ENCODE data around the gene SPOPL.
"Not testable (repeated sequence)": the region's sequence is repeated elsewhere in the genome, so short reads cannot be mapped to it uniquely, and the experiment has no call there.

The SPOPL gene

DNA sequence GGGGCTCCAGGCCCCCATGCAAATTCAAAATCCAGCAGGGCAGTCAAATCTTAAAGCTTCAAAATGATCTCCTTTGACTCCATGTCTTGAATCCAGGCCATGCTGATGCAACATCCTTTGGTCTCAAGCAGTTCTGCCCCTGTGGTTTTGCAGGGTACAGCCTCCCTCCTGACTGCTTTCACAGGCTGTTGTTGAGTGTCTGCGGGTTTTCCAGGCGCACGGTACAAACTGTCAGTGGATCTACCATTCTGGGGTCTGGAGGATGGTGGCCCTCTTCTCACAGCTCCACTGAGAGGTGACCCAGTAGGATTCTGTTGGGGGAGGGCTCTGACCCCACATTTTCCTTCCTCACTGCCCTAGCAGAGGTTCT lies 22.1 kb downstream of the SPOPL start:
- DNase-seq (ENCODE audit: low read depth) = not testable (repeated sequence)

DNA sequence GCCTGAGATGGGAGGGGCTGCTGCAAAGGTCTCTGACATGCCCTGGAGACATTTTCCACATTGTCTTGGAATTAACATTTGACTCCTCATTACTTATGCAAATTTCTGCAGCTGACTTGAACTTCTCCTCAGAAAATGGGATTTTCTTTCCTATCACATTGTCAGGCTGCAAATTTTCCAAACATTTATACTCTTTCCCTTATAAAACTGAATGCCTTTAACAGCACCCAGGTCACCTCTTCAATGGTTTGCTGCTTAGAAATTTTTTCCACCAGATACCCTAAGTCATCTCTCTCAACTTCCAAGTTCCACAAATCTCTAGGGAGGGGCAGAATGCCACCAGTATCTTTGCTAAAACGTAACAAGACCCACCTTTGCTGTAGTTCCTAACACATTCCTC lies 22.8 kb downstream of the SPOPL start:
- not testable (repeated sequence) for DNase-seq (ENCODE audit: low read depth)

DNA sequence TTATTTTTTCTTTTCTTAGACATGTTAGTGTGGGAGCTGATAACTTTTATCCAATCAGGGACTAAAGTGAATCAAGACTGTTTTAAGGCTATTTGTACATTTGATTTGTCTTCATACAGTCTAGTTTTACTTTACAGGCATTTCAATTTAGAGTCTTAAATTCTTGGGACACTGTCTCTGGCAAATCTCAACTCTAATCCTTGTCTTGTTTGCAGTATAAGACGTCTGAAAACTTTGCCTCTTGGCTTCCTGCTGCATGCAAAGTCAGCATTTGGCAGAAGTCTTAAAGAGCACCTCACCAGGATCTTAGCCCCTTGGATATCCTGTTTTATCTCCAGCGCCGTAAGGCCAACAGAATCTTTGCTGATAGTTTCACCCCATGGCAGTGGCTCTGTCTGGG lies 30.3 kb downstream of the SPOPL start:
- no peak for DNase-seq (ENCODE audit: low read depth)

DNA sequence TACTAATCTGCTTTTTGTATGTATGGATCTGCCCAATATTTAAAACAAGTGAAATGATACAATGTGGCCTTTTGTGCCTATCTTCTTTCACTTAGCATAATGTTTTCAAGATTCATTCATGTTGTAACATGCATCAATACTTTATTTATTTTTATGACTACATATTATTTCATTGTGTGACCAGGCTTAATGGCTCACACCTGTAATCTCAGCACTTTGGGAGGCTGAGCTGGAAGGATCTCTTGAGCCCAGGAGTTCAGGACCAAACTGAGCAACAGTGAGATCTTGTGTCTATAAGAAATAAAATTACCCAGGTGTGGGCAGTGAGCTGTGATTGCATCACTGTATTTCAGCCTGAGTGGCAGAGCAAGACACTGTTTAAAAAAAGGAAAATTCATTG lies 33.2 kb downstream of the SPOPL start:
- no peak for DNase-seq (ENCODE audit: low read depth)

DNA sequence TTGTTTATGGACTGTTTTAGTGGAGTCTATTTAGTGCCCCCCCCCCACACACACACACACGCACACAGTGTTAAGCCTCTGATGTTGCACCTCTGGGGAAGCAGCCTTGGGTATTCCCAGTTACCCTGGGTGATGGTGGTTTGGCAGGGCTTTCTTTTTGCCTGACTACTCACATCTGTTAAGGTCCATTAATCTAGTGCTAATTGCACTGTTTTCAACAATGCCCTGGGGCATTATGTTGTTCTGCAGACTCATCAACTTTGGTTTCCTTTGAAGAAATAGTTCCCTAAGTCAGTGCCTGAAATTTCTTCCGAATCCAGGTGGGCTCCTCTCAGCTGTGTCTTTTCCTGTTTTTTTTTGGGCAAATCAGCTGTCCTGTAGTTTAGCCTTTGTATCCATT lies 34.7 kb downstream of the SPOPL start:
- no peak for DNase-seq (ENCODE audit: low read depth)

DNA sequence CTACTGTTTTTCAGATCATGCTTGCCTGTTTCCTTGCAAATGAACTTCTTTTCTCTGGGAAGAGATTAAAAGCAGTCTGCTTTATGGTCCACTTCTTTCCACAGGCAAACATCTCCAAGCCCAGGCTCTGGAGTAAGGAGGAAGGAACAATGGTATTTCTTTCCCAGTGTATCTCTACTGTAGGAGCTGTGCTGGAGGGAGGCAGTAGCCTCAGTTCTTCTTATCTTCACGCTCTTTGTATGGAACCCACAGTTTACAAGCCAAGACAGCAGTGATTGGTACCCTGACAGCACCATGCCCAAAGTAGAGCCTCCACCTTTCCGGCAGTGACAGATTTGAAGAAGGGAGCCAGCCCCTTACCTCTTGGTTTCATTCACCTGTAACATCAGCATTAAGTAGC lies 35.2 kb downstream of the SPOPL start:
- no peak for DNase-seq (ENCODE audit: low read depth)

DNA sequence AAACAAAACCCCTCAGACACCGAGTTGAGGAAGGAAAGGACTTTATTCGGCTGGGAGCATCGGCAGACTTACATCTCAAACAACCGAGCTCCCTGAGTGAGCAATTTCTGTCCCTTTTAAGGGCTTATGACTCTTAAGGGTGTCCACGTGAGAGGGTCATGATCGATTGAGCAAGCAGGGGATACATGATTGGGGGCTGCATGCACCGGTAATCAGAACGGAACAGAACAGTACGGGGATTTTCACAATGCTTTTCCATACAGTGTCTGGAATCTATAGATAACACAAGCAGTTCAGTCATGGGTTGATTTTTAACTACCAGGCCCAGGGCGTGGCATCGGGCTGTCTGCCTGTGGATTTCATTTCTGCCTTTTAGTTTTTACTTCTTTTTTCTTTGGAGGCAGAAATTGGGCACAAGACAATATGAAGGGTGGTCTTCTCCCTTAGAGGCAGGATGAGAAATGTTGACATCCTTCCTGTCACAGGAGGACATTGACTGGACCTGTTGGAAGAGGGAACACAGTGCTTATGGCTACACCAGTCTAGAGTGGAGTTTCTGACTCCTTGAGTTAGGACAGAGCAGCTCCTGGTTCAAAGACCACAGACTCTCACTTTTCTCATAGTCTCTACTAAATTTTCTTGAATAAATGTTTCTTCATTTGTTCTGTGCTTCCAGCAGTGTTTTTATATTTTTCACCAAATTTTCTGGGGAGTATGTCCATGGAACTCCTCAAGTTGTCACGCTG lies 35.8 kb downstream of the SPOPL start:
- DNase-seq (ENCODE audit: low read depth) = no peak

DNA sequence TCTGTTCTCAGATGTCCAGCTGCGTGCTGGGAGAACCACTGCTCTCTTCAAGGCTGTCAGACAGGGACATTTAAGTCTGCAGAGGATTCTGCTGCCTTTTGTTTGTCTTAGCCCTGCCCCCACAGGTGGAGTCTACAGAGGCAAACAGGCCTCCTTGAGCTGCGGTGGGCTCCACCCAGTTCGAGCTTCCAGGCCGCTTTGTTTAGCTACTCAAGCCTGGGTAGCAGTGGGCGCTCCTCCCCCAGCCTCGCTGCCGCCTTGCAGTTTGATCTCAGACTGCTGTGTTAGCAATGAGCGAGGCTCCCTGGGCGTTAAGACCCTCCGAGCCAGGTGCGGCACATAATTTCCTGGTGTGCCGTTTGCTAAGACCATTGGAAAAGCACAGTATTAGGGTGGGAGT lies 42.6 kb downstream of the SPOPL start:
- DNase-seq (ENCODE audit: low read depth) = not testable (repeated sequence)

DNA sequence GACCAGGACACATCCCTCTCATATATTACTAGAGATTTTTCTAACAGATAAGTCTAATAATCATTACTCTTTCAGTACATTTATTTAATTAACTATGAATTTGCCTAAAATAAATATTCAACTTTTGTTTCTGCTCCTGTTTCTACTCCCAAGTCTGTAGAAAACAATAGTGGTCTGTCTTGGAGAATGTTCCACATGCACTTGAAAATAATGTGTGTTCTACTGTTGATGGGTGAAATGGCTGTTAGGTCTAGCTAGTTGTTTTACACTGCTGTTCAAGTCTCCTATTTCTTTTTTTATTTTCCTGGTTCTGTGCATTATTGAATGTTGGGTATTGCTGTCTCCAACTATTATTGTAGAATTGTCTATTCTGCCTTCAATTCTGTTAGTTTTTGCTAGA lies 47.2 kb downstream of the SPOPL start:
- DNase-seq (ENCODE audit: low read depth) = no peak

DNA sequence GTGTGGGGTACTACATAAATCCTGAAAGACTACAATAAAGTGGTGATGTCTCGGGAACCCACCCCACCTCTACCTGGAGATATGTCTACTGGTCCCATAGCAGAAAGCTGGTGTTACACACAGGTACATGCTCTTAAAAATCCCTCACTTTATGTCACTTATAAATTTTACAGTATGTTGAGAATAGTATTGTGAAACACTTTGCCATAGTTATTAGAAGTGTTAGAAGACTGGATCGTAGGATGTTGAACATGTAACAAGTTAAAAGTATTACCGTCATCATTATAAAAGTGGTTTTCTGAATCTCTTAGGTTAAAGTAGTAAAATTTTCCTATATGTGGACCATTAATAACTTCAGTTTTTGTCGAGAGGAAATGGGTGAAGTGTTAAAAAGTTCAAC lies 48.6 kb downstream of the SPOPL start:
- no peak for DNase-seq (ENCODE audit: low read depth)

DNA sequence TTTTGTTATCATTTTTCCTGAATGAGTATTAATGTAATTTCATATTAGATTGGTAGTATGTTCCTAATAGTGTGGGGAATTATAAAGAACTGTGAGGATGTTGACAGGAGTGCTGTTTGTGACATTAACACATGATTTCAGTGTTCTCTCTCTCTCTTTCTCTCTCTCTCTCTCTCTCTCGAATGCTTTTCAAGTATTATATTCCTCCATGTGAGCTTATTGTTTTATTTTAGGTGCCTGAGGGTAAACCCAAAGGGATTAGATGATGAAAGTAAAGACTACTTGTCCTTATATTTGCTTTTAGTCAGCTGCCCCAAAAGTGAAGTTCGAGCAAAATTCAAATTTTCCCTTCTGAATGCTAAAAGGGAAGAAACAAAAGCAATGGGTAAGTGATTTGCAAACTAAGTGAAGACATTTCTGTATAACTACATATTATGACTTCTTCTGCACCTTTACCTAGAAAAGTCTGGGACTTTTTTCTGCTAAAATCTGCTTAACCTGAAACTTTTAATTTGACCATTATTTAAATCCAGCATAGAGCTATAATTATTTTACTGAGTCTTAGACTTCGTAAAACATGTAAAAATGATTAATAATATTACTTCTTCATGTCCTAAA lies 49.2 kb downstream of the SPOPL start:
- DNase-seq (ENCODE audit: low read depth) = no peak

DNA sequence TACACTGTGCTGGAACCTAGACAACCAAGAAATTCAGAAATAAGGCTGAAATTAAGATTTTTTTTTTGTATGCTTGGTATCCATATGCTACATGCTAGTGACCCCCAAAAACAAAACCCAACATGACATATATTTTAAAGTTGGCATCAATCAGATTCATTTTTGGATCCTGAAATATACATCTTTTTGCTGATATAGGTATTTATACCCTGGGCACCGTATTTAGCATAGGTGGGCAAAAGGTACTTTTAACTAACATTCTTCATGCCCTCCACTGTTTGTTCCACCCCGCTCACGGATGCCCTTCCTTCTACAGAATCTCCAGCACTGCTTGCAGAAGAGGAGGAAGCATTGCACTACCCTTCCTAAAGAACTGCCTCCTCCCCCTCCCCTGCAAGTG lies 52.6 kb downstream of the SPOPL start:
- DNase-seq (ENCODE audit: low read depth) = no peak

DNA sequence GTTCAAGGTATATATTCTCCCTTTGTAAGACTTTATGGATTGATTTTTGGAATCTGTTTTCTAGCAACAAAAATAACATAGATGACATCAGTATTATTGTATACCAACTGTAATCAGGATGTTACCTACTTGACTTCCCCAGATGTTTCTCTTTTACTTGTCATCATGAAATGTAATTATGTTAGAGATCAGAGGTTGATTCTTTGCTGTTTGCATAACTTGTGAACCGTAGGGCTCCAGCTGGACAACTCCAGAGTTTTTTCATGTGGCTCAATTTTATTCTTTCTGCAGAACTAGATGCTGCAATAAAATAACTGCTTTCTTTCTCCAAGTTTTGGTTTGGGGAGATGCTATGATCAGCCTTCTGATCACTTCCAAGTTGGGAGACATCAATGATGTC lies 58.1 kb downstream of the SPOPL start:
- no peak for DNase-seq (ENCODE audit: low read depth)

DNA sequence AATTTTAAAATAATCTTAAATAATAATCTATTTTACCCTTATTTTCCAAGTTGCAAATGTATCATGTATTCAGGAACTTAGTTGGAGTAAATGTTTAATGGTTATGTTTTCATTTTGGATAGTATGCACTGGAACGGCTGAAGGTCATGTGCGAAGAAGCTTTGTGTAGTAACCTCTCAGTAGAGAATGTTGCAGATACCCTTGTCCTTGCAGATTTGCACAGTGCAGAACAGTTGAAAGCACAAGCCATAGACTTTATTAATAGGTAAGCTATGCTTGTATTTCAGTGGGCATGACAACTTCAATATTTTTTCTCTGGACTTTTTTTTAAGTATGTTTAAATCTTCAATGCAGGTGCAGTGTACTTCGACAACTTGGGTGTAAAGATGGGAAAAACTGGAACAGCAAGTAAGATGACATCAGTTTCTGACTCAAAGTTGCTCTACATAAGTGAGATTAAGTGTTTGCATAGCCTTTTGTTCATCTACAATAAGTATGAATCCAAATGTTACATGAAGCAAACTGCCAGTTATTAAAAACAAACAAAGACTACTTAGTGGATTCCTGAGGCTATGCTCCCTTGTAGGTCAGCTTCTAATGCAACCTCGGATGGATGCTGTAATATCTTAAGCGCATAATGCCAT lies 63.1 kb downstream of the SPOPL start:
- DNase-seq (ENCODE audit: low read depth) = no peak

DNA sequence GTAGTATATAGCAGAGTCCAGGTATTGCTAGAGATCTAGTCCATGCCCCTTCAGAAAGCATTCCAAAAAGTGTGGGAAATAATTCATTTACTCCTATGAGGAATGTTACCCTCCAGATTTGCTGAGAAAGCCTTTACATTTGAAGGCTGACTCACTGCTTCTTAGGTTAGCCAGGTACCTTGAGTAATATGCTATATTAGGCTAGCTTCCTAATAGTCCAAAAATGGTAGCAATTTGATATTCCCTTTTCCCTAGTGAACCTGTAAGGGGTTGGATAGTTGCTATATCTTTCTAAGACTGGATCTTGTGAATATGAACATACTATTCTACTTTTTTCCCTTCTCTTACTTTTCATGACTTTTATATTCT lies 63.6 kb downstream of the SPOPL start:
- DNase-seq (ENCODE audit: low read depth) = no peak

DNA sequence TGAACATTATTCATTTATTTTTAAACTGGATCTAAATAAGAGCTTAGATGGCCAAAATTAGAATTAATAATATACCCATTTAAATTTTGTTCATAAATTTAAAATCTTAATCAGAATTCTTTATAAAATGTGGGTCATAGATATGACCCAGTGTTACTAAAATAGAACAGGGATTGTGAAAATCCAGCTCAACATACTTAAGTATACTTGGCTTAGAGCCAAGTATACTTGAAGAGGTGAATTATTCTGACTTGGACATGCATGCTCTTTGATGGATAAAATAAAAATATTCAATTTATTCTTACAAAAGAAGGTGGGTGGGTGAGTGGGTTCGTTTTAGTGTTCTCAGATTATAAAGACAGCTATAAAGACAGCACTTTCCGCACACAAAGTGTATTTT lies 70.7 kb downstream of the SPOPL start:
- no peak for DNase-seq (ENCODE audit: low read depth)

DNA sequence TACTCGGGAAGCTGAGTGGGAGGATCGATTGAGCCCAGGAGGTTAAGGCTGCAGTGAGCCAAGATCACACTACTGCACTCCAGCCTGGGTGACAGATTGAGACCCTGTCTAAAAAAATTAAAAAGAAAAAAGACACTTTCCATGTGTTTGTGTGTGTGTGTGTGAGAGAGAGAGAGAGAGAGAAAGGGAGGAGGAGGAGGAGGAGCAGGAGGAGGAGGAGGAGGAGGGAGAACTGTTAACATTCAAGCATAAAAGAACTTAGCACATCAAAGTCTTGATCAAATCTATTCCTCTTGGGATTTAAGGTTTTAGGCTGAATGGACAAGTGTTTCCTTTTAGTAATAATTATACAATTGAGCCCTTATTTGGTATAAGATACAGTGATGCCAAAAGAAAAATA lies 75.5 kb downstream of the SPOPL start:
- no peak for DNase-seq (ENCODE audit: low read depth)

DNA sequence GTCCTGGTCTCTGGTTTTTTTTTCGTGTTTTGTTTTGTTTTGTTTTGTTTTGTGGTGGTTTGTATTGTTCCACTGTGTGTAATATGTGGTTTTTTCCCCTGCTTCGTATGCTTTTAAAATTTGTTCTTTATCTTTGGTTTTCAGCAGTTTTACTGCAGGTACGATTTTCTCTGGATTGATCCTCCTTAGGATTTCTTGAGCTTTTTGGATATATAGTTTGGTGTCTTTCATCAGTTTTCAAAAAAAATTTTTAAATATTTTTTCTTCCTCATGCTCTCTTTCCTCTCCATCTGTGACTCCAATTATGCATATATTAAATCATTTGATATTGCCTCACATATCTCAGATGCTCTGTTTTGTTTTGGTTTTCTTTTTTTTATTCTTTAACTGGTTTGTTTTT lies 78.0 kb downstream of the SPOPL start:
- no peak for DNase-seq (ENCODE audit: low read depth)

DNA sequence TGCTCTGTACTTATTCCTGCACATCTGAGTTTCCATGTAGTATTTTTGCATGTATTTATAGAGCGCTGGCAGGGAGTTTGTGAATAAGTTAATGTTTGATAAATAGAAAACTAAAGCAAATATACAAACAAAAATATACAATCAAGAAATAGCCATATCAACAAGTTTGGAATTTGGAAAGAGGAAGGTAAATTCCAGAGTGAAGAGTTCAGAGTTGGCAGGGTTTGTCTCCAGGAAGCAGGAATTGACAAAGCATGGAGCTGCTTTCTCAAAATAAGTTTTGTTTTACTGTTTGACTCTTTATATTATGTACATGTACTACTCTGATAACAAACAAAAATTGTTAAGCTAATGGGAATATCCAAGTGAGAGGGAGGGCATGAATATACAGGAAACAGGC lies 80.3 kb downstream of the SPOPL start:
- DNase-seq (ENCODE audit: low read depth) = no peak

DNA sequence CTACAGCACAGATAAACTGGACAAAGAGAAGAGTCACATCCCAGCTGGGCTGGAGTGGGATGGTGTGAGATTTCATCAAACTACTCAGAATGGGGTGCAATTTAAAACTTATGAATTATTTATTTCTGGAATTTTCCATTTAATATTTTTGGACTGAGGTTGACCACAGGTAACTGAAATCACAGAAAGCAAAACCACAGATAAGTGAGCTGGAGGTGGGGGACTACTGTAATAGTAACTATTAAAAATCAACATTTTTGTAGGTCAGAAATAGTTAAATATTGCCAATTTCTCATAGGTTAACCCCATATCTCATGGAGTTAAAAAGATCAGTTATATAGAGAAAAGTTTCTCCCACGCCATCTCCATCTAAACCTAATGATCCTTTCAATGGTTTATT lies 88.1 kb downstream of the SPOPL start:
- no peak for DNase-seq (ENCODE audit: low read depth)

DNA sequence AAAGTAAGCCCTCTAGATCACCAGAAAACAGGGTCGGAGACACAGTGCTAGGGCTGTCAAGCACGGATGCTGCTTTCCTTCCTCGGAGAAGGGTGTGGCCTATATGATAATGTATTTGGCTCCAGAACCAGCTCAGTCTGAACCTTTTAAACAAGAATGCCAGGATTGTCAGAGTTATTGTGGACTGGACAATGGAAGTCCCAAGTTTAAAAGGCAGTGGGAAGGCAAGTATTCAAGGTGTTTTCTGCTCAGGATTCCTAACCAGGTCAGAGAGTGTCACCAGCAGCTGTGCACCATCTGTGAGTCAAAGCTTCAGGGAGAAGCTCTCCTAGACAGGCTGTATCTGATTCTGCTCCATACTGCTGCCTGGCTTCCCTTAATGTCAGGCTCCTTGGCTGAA lies 94.8 kb downstream of the SPOPL start:
- DNase-seq (ENCODE audit: low read depth) = no peak

DNA sequence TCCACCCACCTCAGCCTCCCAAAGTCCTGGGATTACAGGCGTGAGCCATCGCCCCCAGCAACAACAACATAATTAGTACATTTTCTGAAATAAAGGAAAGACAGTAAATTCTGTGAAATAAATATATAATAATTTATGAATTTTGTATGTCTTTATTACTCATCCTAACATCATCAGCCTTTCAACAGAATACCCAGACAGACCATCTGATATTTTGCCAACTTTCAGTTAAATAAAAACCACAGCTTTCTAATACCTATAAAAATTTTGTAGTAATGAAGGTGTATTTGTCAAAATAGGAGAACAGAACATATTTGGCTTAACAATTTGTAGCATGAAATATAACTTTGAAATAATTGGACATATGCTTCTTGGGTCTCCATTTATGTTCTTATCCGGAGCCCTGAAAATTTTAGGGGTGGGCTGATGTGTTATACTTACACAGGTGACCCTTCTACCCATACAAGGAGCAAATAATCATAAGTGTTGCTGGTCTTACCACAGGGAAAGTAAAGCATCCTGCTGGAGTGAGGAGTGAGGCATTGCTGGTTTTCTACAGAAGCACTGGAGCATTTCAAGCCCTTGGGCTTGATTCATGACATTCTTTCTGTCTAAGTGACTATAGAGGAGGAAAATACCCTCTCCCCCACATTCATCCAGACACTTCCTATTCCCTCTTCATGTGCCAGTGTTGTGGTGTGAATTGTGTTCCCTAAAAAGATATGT lies 99.3 kb downstream of the SPOPL start:
- DNase-seq (ENCODE audit: low read depth) = no peak
